ENCODE measurements around the gene ADCYAP1R1. TPM values are rescaled to one million over a fixed set of nuclear protein-coding genes. Genes with fewer than 3 reads are reported as not detected.

ADCYAP1R1 gene
- total RNA-seq, 6 experiments from 2014 or later: 0.03 TPM; not detected in 5

DNA sequence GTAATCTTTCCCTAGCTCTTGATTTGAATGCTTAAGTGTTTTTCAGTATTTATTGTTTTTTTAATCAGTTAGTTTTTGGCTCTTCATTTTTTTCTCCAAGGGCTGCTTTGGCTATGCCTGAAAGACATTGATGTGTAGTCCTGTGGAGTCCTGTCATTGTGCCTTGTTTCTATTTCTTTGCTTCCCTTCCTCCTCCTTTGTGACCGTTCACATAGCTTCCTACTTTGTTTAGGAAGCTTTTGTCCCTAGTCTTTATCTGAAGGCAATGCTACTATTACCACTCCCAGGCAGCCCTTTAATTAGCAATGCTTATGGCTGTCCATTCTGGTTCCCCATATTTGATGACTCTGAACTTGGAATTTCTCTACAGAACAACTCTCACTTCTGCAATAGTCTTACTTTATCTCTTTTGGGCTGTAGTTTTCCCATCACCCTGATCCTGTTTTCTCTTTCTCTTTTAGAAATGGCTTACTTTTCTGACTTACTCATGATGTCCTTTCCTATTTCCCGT, 39.9 kb downstream of the ADCYAP1R1 start:
- TF ChIP-seq, protein P1, sequence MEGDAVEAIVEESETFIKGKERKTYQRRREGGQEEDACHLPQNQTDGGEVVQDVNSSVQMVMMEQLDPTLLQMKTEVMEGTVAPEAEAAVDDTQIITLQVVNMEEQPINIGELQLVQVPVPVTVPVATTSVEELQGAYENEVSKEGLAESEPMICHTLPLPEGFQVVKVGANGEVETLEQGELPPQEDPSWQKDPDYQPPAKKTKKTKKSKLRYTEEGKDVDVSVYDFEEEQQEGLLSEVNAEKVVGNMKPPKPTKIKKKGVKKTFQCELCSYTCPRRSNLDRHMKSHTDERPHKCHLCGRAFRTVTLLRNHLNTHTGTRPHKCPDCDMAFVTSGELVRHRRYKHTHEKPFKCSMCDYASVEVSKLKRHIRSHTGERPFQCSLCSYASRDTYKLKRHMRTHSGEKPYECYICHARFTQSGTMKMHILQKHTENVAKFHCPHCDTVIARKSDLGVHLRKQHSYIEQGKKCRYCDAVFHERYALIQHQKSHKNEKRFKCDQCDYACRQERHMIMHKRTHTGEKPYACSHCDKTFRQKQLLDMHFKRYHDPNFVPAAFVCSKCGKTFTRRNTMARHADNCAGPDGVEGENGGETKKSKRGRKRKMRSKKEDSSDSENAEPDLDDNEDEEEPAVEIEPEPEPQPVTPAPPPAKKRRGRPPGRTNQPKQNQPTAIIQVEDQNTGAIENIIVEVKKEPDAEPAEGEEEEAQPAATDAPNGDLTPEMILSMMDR (IDR thresholded peaks at IDR 0.05): no peak
- Mint-ChIP-seq H3K4me3 (no peak overlapping the region), H3K27ac (no peak overlapping the region), H3K36me3 (ENCODE audit: low read depth) (no peaks in the 10 kb centered on the region), H3K4me1 (ENCODE audit: low read depth) (no peaks in the 10 kb centered on the region), H3K27me3 (ENCODE audit: insufficient read depth) (peaks cover 9% of the 10 kb centered on the region; the same call in 1 of the 2 replicates), H3K9me3 (no peaks in the 10 kb centered on the region)
- no peak for DNase-seq

DNA sequence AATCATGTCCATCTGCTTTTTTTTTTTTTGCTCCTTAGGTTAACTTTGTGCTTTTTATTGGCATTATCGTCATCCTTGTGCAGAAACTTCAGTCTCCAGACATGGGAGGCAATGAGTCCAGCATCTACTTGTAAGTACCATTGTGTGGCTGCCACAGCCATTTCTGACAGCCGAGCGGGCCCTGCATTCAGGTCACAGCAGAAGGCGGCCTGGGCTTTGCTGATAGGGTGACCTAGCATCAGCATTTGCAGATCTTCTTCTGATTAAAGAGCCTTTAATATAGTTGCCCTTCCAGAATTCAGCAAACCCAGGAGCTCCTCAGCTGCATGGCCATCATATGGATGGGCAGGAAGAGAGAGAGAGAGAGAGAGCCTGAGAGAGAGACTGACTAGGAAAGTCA, 40.5 kb downstream of the ADCYAP1R1 start:
- TF ChIP-seq, protein P1 (IDR thresholded peaks at IDR 0.05): no peak
- Mint-ChIP-seq H3K4me3 (no peak overlapping the region), H3K27ac (no peak overlapping the region), H3K27me3 (ENCODE audit: insufficient read depth) (peaks cover 8% of the 10 kb centered on the region; the same call in 1 of the 2 replicates), H3K9me3 (no peaks in the 10 kb centered on the region), H3K4me1 (ENCODE audit: low read depth) (no peaks in the 10 kb centered on the region), H3K36me3 (ENCODE audit: low read depth) (no peaks in the 10 kb centered on the region)
- DNase-seq: no peak

GRCh38 chr7:31093282-31093681, 41.2 kb downstream of the ADCYAP1R1 start:
- Mint-ChIP-seq H3K4me3 (no peak overlapping the region), H3K27ac (no peak overlapping the region), H3K36me3 (ENCODE audit: low read depth) (no peaks in the 10 kb centered on the region), H3K27me3 (ENCODE audit: insufficient read depth) (peaks cover 8% of the 10 kb centered on the region; the same call in 1 of the 2 replicates), H3K4me1 (ENCODE audit: low read depth) (no peaks in the 10 kb centered on the region), H3K9me3 (no peaks in the 10 kb centered on the region)
- DNase-seq: no peak
- TF ChIP-seq, protein P1 (IDR thresholded peaks at IDR 0.05): no peak

- Mint-ChIP-seq H3K27ac (no peak overlapping the region), H3K4me3 (no peak overlapping the region), H3K9me3 (no peaks in the 10 kb centered on the region), H3K27me3 (ENCODE audit: insufficient read depth) (peaks cover 6% of the 10 kb centered on the region; the same call in 1 of the 2 replicates), H3K36me3 (ENCODE audit: low read depth) (no peaks in the 10 kb centered on the region), H3K4me1 (ENCODE audit: low read depth) (no peaks in the 10 kb centered on the region)
- DNase-seq: no peak
- TF ChIP-seq, protein P1 (IDR thresholded peaks at IDR 0.05): no peak
Measured at GRCh38 chr7:31094271-31094670, 42.2 kb downstream of the ADCYAP1R1 start.

DNA sequence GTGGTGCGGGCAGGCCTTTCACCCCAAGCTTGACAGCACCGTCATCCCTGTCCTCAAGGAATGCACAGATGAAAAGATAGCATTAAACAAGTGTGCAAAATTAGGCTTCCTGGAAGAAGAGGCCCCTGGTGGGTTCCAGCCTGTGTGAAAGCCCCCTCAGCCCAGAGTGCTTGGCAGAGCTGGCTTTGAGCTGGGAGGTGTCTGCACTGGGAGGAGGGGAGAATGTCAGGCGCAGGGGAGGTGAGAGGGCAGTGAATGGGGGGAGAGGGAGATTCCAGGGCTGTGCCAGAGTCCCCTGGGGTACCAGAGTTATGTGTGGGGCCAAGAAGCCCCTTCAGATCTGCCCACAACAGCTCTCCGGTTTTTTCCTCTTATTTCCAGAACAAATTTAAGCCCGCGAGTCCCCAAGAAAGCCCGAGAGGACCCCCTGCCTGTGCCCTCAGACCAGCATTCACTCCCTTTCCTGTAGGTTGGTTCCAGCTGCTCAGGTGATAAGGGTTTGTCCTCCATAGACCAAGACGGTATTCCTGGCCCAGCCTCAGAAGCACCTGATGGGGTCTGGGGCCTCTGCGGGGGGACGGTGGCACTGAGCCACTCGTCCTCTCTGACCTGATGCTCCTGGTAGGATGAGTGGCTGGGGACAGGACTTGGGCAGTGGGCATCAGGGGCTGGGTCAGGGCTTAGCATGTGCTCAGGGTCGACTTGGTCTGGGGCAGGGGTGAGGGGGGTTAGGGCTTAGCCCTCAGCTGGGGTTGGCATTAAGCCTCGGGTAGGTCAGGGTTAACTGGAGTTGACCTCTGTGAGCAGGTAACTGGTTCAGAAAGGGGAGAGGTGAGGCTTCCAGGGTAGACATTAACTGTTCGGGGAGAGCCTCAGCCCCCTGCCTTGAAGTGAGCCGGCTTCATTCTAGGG, 43.4 kb downstream of the ADCYAP1R1 start:
- DNase-seq: no peak
- no peaks in the 10 kb centered on the region for H3K36me3 Mint-ChIP-seq (ENCODE audit: low read depth)
- H3K9me3 Mint-ChIP-seq: no peaks in the 10 kb centered on the region
- peaks cover 7% of the 10 kb centered on the region for H3K4me1 Mint-ChIP-seq (ENCODE audit: low read depth)
- no peak overlapping the region for H3K27ac Mint-ChIP-seq
- TF ChIP-seq, protein P1 (IDR thresholded peaks at IDR 0.05): no peak
- no peak overlapping the region for H3K4me3 Mint-ChIP-seq
- peaks cover 6% of the 10 kb centered on the region; the same call in 1 of the 2 replicates for H3K27me3 Mint-ChIP-seq (ENCODE audit: insufficient read depth)

Data from HFFc6 (cell line).